NK-92 treated with Interleukin-12 subunit alpha and Interleukin-12 subunit beta, amount 100 ng/mL, for 24 hours (cell line): ENCODE measurements around the gene ALK.

ENCODE experiments used
- DNase-seq: peaks from one replicate; lab custom pipeline; 2025; lab: John Stamatoyannopoulos, UW

The ALK gene

GRCh38 chr2:29526587-29527586 lies 394.5 kb downstream of the ALK start:
- no peak for DNase-seq

- no peak for DNase-seq
Measured at GRCh38 chr2:29525921-29526320, 395.5 kb downstream of the ALK start.

GRCh38 chr2:29524652-29525051 lies 396.7 kb downstream of the ALK start:
- DNase-seq, result no peak

GRCh38 chr2:29522951-29523669 lies 398.3 kb downstream of the ALK start:
- no peak for DNase-seq

GRCh38 chr2:29520001-29520400 lies 401.4 kb downstream of the ALK start:
- DNase-seq, result no peak

GRCh38 chr2:29519338-29519925 lies 402.0 kb downstream of the ALK start:
- DNase-seq, result no peak

GRCh38 chr2:29518646-29519337 lies 402.6 kb downstream of the ALK start:
- DNase-seq, result no peak

GRCh38 chr2:29518010-29518409 lies 403.4 kb downstream of the ALK start:
- DNase-seq, result no peak

GRCh38 chr2:29517413-29517812 lies 404.0 kb downstream of the ALK start:
- no peak for DNase-seq

- DNase-seq, result no peak
Measured at GRCh38 chr2:29516767-29517166, 404.6 kb downstream of the ALK start.

GRCh38 chr2:29509878-29510277 lies 411.5 kb downstream of the ALK start:
- no peak for DNase-seq

GRCh38 chr2:29509397-29509796 lies 412.0 kb downstream of the ALK start:
- no peak for DNase-seq

GRCh38 chr2:29504746-29505145 lies 416.6 kb downstream of the ALK start:
- no peak for DNase-seq

- no peak for DNase-seq
Measured at GRCh38 chr2:29502460-29502911, 418.9 kb downstream of the ALK start.

GRCh38 chr2:29497375-29497774 lies 424.0 kb downstream of the ALK start:
- no peak for DNase-seq

GRCh38 chr2:29496198-29496597 lies 425.2 kb downstream of the ALK start:
- DNase-seq, result no peak

GRCh38 chr2:29495536-29496060 lies 425.8 kb downstream of the ALK start:
- no peak for DNase-seq

GRCh38 chr2:29495068-29495467 lies 426.3 kb downstream of the ALK start:
- no peak for DNase-seq

GRCh38 chr2:29492701-29493100 lies 428.7 kb downstream of the ALK start:
- no peak for DNase-seq

GRCh38 chr2:29490045-29490444 lies 431.3 kb downstream of the ALK start:
- DNase-seq, result no peak

- no peak for DNase-seq
Measured at GRCh38 chr2:29489568-29489967, 431.8 kb downstream of the ALK start.
